Right renal cortex interstitium (tissue), 3 donors: ENCODE data around the gene SLC2A11. TPM values are rescaled to one million over a fixed set of nuclear protein-coding genes. Genes with fewer than 3 reads are reported as not detected.

Source experiments
- polyA plus RNA-seq, 3 donors: library from polyadenylated mRNA; unstranded; fragments of 120-200 nt; gene quantifications; one replicate each; pipeline ENCODE4 v1.2.1, GENCODE V29; 2013; ENCODE audit not compliant: insufficient read length in 3 of 3

SLC2A11 gene
- polyA plus RNA-seq, 3 donors: 20.1 to 22.5 (median 20.8) TPM

Other genes starting within 250 kb of the SLC2A11 start
- gene DRICH1, start 225.6 kb upstream of the SLC2A11 start, polyA plus RNA-seq: 1 to 10 TPM; 1.4 to 2.5 (median 1.7) TPM
- 1 to 10 TPM; 1.8 to 3.1 (median 2.1) TPM for gene RGL4, start 166.9 kb upstream of the SLC2A11 start, polyA plus RNA-seq
- 1 to 10 TPM; 4.7 to 5.5 (median 5.0) TPM for gene ZNF70, start 106.8 kb upstream of the SLC2A11 start, polyA plus RNA-seq
- gene VPREB3, start 103.5 kb upstream of the SLC2A11 start, polyA plus RNA-seq: 1 to 10 TPM in 1 of 3 donors, under 1 TPM in 2; 0.35 to 1.1 (median 0.58) TPM
- gene C22orf15, start 94.9 kb upstream of the SLC2A11 start, polyA plus RNA-seq: 1 to 10 TPM; 2.2 to 2.5 (median 2.3) TPM
- gene CHCHD10, start 89.9 kb upstream of the SLC2A11 start, polyA plus RNA-seq: 10 to 100 TPM; 57.4 to 75.6 (median 61.0) TPM
- 10 to 100 TPM; 14.2 to 16.7 (median 14.8) TPM for gene MMP11, start 85.0 kb upstream of the SLC2A11 start, polyA plus RNA-seq
- 100 to 1,000 TPM; 205 to 225 (median 224) TPM for gene SMARCB1, start 70.9 kb upstream of the SLC2A11 start, polyA plus RNA-seq
- gene DERL3, start 18.9 kb upstream of the SLC2A11 start, polyA plus RNA-seq: 1 to 10 TPM; 2.1 to 4.1 (median 3.8) TPM
- gene MIF, start 36.5 kb downstream of the SLC2A11 start, polyA plus RNA-seq: 100 to 1,000 TPM; 145 to 194 (median 161) TPM
- 10 to 100 TPM in 2 of 3 donors, 1 to 10 TPM in 1; 5.0 to 20.3 (median 17.0) TPM for gene GSTT2B, start 103.3 kb downstream of the SLC2A11 start, polyA plus RNA-seq
- 1 to 10 TPM; 6.0 to 8.2 (median 7.3) TPM for gene DDTL, start 109.0 kb downstream of the SLC2A11 start, polyA plus RNA-seq
- gene DDT, start 116.6 kb downstream of the SLC2A11 start, polyA plus RNA-seq: 10 to 100 TPM; 57.7 to 62.1 (median 61.2) TPM
- 1 to 10 TPM in 2 of 3 donors, not detected in 1; 2.5 to 4.8 TPM for gene GSTT2, start 122.3 kb downstream of the SLC2A11 start, polyA plus RNA-seq
- not detected for gene GSTT4, start 147.6 kb downstream of the SLC2A11 start, polyA plus RNA-seq
- gene CABIN1, start 153.4 kb downstream of the SLC2A11 start, polyA plus RNA-seq: 10 to 100 TPM; 36.2 to 42.5 (median 41.8) TPM